Stimulated activated CD8-positive, alpha-beta memory T cell treated with anti-CD3 and anti-CD28 coated beads, Interleukin-15, amount 100 ng/mL, for 4 hours (primary cell): ENCODE data around the gene ATRAID.

Experiments
- DNase-seq, 2 donors: peaks; one replicate each; pipeline ENCODE4 v3.0.0-alpha.2; 2020; ENCODE audit warnings: low read depth in 2 of 2

The ATRAID gene

GRCh38 chr2:27219091-27219490 is 7.2 kb downstream of the ATRAID start:
- no peak for DNase-seq

DNA sequence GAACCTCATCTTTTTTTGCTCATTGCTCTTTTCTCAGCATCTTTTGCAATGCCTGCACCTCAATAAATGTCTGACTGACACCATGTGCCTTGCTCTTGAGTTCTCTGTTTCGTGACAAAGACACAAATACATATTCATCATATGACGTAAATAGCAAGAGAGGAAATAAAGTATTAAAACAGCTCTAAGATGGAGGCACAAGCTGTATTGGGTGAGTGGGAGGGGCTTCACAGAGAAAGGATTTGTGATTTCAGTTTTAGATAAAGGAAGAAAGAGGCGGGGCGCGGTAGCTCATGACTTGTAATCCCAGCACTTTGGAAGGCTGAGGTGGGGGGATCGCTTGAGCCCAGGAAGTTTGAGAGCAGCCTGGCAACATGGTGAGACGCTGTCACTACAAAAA is 8.2 kb downstream of the ATRAID start:
- DNase-seq = no peak

GRCh38 chr2:27221166-27221565 is 9.3 kb downstream of the ATRAID start:
- DNase-seq = no peak

DNA sequence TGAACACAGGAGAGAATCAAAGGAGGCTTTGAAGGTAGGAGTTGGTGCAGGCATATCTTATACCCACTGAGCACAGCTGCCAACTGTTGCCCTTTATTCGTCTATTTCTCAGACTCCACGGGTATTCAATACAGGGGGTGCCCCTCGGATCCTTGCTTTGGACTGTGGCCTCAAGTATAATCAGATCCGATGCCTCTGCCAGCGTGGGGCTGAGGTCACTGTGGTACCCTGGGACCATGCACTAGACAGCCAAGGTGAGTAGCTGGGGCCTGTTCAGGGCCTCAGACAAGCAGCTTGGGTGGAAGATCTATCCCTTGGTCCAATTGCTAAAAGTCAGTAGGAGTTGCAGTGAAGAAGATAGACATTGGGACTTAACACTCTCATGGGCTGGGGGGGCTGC is 10.6 kb downstream of the ATRAID start:
- no peak for DNase-seq

- DNase-seq = no peak
Measured at GRCh38 chr2:27223416-27223815, 11.6 kb downstream of the ATRAID start.

DNA sequence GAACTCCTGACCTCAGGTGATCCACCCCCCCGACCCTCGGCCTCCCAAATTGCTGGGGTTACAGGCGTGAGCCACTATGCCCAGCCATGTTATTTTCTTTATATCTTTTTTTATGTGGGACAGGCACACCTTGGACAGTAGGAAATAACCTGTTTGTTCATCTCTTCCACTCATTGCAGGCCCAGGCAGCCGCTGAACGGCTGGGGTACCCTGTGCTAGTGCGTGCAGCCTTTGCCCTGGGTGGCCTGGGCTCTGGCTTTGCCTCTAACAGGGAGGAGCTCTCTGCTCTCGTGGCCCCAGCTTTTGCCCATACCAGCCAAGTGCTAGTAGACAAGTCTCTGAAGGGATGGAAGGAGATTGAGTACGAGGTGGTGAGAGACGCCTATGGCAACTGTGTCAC is 13.7 kb downstream of the ATRAID start:
- DNase-seq = no peak

DNA sequence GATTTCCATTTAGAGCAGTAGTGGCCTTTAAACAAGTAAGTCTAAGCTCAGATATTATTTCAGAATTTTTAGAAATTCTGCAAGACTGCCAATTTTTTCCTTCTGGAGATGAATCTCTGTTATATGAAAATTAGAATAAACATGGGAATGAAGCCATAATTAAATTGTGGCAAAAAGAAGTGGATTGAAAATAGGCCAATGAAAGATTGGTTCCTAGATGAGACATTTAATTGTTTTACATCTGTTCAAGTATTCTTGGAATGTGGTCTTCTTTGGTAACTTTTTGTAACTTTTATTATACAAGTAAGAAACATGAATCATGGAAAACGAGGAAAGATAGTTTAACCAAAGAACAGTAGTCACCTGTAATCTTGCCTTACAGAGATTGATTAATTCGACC is 15.7 kb downstream of the ATRAID start:
- DNase-seq = no peak

GRCh38 chr2:27231921-27232320 is 20.1 kb downstream of the ATRAID start:
- no peak for DNase-seq

DNA sequence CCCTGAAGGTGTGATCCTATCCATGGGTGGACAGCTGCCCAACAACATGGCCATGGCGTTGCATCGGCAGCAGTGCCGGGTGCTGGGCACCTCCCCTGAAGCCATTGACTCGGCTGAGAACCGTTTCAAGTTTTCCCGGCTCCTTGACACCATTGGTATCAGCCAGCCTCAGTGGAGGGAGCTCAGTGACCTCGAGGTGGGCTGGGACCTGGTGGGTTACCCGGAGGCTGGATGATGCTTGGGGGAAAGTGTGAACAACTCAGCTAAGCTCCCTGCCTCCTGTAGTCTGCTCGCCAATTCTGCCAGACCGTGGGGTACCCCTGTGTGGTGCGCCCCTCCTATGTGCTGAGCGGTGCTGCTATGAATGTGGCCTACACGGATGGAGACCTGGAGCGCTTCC is 21.5 kb downstream of the ATRAID start:
- no peak for DNase-seq

DNA sequence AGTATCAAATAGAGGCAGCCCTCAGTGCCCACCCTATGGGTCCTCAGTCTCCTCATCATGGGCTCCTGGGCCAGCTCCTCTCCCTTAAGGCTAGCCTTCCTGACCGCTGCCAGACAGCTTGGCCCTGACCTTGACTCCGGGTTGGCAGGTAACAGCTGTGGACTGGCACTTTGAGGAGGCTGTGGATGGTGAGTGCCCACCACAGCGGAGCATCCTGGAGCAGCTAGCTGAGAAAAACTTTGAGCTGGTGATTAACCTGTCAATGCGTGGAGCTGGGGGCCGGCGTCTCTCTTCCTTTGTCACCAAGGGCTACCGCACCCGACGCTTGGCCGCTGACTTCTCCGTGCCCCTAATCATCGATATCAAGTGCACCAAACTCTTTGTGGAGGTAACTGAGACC is 24.3 kb downstream of the ATRAID start:
- DNase-seq = no peak

DNA sequence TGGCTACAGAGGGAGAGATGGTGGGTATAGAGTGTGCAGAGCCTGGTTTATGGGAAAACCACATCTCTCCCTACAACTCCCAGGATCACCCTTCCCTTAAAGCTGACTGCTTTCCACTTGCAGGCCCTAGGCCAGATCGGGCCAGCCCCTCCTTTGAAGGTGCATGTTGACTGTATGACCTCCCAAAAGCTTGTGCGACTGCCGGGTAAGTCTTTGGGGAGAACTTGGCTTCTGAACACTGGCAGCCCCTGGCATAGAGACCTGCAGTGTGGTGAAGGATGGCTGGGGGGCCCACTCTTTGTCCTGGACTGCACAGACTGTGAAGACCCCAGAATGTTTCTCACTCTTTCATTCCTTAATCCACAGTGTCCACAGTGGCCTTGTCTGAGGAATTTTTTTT is 24.8 kb downstream of the ATRAID start:
- no peak for DNase-seq

DNA sequence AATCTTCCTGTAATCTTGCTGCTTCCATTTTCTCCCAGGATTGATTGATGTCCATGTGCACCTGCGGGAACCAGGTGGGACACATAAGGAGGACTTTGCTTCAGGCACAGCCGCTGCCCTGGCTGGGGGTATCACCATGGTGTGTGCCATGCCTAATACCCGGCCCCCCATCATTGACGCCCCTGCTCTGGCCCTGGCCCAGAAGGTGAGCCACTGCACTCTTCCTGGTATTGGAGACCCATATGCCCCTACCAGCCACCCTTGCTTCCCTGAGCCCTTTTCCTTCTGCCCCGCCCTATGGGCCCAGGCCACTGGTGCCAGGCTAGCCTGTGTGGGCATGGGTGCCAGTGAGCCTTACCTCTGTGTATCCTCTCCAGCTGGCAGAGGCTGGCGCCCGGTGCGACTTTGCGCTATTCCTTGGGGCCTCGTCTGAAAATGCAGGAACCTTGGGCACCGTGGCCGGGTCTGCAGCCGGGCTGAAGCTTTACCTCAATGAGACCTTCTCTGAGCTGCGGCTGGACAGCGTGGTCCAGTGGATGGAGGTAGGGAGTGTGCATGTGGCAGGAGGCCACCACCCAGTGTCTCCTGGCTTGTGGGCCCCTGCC is 25.6 kb downstream of the ATRAID start:
- DNase-seq = no peak

- no peak for DNase-seq
Measured at GRCh38 chr2:27238976-27239375, 27.1 kb downstream of the ATRAID start.

DNA sequence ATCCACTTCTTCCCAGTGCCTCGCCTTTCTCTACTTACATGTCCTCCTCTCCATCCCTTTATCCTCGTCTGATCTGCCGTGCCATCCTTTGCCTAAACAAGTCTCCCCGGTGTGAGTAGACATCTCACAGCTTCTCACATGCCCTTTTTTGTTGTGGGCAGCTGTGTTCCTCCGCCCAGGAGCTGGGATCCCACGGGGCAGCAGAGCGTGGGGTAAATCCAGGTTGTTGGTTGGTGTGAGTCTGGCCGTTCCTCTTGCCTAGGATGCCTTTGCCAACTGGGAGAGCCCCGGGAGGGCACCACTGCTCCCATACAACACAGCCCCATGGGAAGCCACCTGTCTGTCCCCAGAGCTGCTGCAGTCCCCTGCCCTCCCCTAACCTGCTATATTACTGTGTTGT is 28.6 kb downstream of the ATRAID start:
- no peak for DNase-seq

- DNase-seq = no peak
Measured at GRCh38 chr2:27241761-27242613, 30.1 kb downstream of the ATRAID start.

GRCh38 chr2:27242614-27242951 is 30.7 kb downstream of the ATRAID start:
- no peak for DNase-seq

DNA sequence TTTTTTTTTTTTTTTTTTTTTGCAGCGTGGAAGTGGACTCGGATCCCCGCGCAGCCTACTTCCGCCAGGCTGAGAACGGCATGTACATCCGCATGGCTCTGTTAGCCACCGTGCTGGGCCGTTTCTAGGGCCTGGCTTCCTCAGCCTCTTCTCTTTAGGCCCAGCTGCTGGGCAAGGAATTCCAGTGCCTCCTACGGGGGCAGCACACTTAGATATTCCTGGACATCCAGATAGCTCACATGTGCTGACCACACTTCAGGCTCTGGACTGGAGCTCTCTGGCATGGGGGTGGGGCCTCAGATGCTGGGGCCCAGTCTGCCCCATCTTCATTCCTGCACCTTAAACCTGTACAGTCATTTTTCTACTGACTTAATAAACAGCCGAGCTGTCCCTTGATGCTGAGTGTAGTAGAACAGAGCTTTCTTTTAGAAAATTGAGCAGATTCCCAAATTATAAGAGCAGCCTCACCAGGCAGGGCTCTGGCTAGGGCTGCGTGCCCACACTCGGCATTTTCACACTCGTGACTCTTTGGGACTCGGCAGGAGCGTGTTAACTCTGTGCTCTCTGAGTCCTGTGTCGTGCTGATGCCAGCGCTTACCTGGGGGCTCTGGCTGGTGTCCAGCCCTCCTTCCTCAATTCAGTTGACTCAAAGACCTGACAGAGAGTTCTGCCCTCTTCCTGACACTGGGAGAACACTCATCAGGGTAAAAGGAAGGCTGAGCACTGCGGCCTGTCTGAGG is 31.7 kb downstream of the ATRAID start:
- no peak for DNase-seq

DNA sequence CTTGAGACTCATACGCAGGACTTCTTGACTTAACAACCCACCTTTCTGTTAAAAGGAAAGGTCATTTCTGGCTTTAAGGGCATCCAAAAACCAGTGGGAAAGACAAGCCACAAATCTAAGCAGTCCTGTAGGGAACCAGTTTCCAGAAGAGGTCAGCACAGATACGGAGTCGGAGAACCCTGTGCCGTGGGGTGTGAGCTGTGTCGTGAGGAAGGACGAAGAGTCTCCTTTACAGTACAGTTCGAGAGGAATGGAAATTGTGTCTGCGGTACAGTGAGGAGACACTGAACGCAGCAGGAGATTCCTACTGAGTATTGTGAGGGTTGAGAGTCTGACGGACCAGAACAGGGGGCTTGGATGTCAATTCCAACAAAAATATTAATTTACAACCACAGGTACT is 33.3 kb downstream of the ATRAID start:
- no peak for DNase-seq

DNA sequence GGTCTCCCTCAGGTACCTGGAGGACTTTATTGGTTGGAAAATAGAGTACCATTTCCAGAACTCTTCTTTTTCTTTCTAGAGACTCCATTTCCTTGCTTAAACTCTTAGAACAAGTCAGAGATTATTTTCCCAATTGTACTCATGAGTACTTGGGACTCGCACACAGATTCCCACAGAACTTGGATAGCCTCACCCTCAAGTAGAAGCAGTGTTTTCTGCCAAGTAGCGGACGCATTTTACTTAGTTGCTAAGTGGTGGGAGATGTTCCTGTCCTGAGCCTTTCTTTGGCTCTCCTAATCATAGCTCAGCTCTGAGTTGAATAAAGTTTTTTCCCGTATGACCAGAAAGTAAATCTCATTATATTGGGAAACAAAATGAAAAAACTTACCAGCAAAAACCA is 33.8 kb downstream of the ATRAID start:
- DNase-seq = no peak

DNA sequence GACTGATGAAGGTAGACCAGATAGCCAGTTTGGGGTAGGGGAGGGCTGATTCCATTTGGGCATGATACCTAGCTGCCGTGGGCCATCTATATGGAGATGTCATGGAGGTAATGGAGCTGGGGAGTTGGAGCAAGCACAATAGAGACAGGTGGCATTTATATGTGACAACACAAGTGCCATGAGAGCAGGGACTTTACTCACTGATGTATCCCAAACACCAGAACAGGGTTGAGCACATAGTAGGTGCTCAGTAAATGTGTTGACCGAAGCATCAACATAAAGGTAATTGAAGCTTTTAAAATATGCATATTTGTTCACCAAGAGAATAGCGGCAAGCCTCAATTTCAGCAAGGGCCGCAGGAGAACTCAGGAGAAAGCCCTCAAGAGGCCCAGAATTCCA is 36.1 kb downstream of the ATRAID start:
- DNase-seq = no peak

DNA sequence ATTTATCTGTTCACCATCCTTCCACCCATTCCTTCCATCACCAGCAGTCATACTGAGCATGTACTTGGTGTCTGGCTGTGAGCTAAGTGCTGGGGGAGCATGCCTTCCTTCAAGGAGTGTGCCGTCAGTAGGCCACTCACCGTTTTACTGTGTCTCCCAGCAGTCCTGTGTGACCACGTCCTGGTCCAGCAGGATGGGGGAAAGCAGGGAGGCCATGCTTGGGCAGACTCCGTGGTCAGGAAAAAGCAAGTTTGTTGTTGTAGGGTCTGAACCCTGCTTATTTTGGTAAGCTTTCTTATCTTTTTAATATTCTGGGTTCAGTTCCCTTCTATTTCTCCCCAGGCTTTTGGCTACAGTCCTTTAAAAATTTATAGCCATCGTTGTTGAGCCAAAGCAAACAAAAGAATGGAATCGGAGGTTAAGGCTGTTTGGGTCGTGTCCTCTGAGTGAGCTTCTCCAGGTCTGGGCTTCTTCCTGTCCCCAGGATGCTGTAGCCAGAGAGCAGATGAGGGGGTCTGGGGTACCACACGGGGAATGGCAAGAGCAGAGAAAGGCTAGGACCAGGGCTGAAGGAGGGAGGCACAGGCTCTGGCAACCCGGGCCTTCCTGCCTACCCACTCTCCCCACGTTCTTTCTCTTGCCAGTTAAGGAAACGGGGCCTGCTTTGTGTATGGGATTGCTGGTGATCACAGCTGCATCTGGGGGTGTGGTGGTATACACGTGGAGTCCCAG is 37.5 kb downstream of the ATRAID start:
- DNase-seq = no peak

GRCh38 chr2:27249891-27250651 is 38.2 kb downstream of the ATRAID start:
- DNase-seq = peak in 1 of 2 donors; percentile 5
